ENCODE data around the gene MYO18B.

MYO18B gene

GRCh38 chr22:25714739-25715138 lies 27.2 kb upstream of the MYO18B start:
- no peak for DNase-seq

- DNase-seq: no peak
These were observed 25.4 kb upstream of the MYO18B start for GRCh38 chr22:25716637-25717036.

GRCh38 chr22:25718135-25718840 lies 23.7 kb upstream of the MYO18B start:
- no peak for DNase-seq

GRCh38 chr22:25722223-25722622 lies 19.8 kb upstream of the MYO18B start:
- DNase-seq: no peak

- DNase-seq: no peak
These were observed 19.4 kb upstream of the MYO18B start for GRCh38 chr22:25722626-25723025.

GRCh38 chr22:25726241-25726640 lies 15.7 kb upstream of the MYO18B start:
- no peak for DNase-seq

GRCh38 chr22:25728071-25728470 lies 13.9 kb upstream of the MYO18B start:
- no peak for DNase-seq

GRCh38 chr22:25729016-25729995 lies 12.7 kb upstream of the MYO18B start:
- DNase-seq: no peak

GRCh38 chr22:25735650-25736049 lies 6.3 kb upstream of the MYO18B start:
- no peak for DNase-seq

- DNase-seq: no peak
These were observed 5.5 kb upstream of the MYO18B start for GRCh38 chr22:25736378-25737011.

- DNase-seq: no peak
These were observed 2.2 kb upstream of the MYO18B start for GRCh38 chr22:25739659-25740344.

GRCh38 chr22:25742918-25743708 lies 1.1 kb downstream of the MYO18B start:
- no peak for DNase-seq

- DNase-seq: no peak
These were observed 2.7 kb downstream of the MYO18B start for GRCh38 chr22:25744694-25745093.

GRCh38 chr22:25745341-25746011 lies 3.5 kb downstream of the MYO18B start:
- no peak for DNase-seq

GRCh38 chr22:25746012-25746373 lies 4.0 kb downstream of the MYO18B start:
- DNase-seq: no peak

- no peak for DNase-seq
These were observed 5.4 kb downstream of the MYO18B start for GRCh38 chr22:25747245-25747944.

- DNase-seq: no peak
These were observed 6.2 kb downstream of the MYO18B start for GRCh38 chr22:25748140-25748539.

GRCh38 chr22:25748704-25749103 lies 6.7 kb downstream of the MYO18B start:
- no peak for DNase-seq

GRCh38 chr22:25749420-25750169 lies 7.6 kb downstream of the MYO18B start:
- DNase-seq: no peak

GRCh38 chr22:25750569-25751173 lies 8.7 kb downstream of the MYO18B start:
- DNase-seq: no peak
